K562 (cell line): ENCODE measurements around the gene MRGPRF. TPM values are rescaled to one million over a fixed set of nuclear protein-coding genes. Genes with fewer than 3 reads are reported as not detected.

Source experiments
- BCOR ChIP-seq: fragments of 450-650 bp; IDR thresholded peaks from 2 replicates; pipeline ENCODE4 v1.6.1; 2016
- BMI1 ChIP-seq: fragments of 150-350 bp; IDR thresholded peaks from 2 replicates; pipeline ENCODE4 v1.6.1; 2014; ENCODE audit warnings: low read length
- EGR1 ChIP-seq: fragments of 450-650 bp; conservative IDR thresholded peaks from 2 replicates; pipeline ENCODE4 v1.6.1; 2017; ENCODE audit warnings: mild to moderate bottlenecking
- FOXA1 ChIP-seq: fragments of 450-650 bp; IDR thresholded peaks from 2 replicates; pipeline ENCODE4 v1.6.1; 2016; ENCODE audit warnings: mild to moderate bottlenecking, borderline replicate concordance
- GABPB2 ChIP-seq: fragments of 250-450 bp; sonication (Bioruptor Pico); conservative IDR thresholded peaks from 2 replicates; pipeline ENCODE4 v1.5.1; 2021; ENCODE audit warnings: mild to moderate bottlenecking
- HNRNPH1 ChIP-seq: fragments of 200-400 bp; formaldehyde crosslinking; optimal IDR thresholded peaks from 2 replicates; pipeline ENCODE3; 2017; ENCODE audit warnings: low read depth, mild to moderate bottlenecking, low read length, moderate library complexity
- MAZ ChIP-seq, 2 experiments: fragments of 450-650 bp in 1 of 2; sonication (generic) in 1 of 2; formaldehyde crosslinking; IDR thresholded peaks in 1 of 2; conservative IDR thresholded peaks in 1 of 2; 2 replicates each; pipeline versions ENCODE4 v1.4.0 to v1.5.0; 2020; ENCODE audit warnings: mild to moderate bottlenecking in 1 of 2, missing genetic modification reagents in 1 of 2
- MXI1 ChIP-seq: IDR thresholded peaks from 2 replicates; pipeline ENCODE4 v1.6.1; 2011; ENCODE audit warnings: low read depth, mild to moderate bottlenecking, improper control_type of control experiment, low read length
- OTX1 ChIP-seq: fragments of 450-650 bp; formaldehyde crosslinking; IDR thresholded peaks from 2 replicates; pipeline ENCODE4 v1.4.0; 2022; ENCODE audit warnings: mild to moderate bottlenecking
- PPARD ChIP-seq: fragments of 250-450 bp; sonication (Bioruptor Pico); IDR thresholded peaks from 2 replicates; pipeline ENCODE4 v1.8.0; 2022; ENCODE audit warnings: inconsistent platforms, mild to moderate bottlenecking, moderate library complexity
- RREB1 ChIP-seq: fragments of 250-450 bp; sonication (Bioruptor Pico); IDR thresholded peaks from 2 replicates; pipeline ENCODE4 v1.4.0; 2020
- SMARCA5 ChIP-seq: fragments of 450-650 bp; IDR thresholded peaks from 2 replicates; pipeline ENCODE4 v1.6.1; 2016
- SMARCE1 ChIP-seq: fragments of 450-650 bp; IDR thresholded peaks from 2 replicates; pipeline ENCODE4 v1.7.1; 2016; ENCODE audit warnings: mild to moderate bottlenecking
- SNRNP70 ChIP-seq: fragments of 200-400 bp; formaldehyde crosslinking; optimal IDR thresholded peaks from 2 replicates; pipeline ENCODE3; 2017; ENCODE audit warnings: low read depth, low read length
- STAT5A ChIP-seq: IDR thresholded peaks from 2 replicates; pipeline ENCODE4 v1.6.1; 2012; ENCODE audit warnings: low read length, inconsistent platforms, borderline replicate concordance
- THRA ChIP-seq: fragments of 450-650 bp; IDR thresholded peaks from 2 replicates; pipeline ENCODE4 v1.6.1; 2017; ENCODE audit warnings: mild to moderate bottlenecking, moderate library complexity
- ZBTB11 ChIP-seq, 3 experiments: fragments of 200-800 bp in 1 of 3; fragments of 250-450 bp in 1 of 3; fragments of 450-650 bp in 1 of 3; sonication (Bioruptor Pico) in 1 of 3; sonication (Bioruptor generic) in 1 of 3; formaldehyde crosslinking in 1 of 3; IDR thresholded peaks; 2 replicates each; pipeline versions ENCODE4 v1.6.1 to v1.8.0; 2016 to 2022; ENCODE audit warnings: mild to moderate bottlenecking in 2 of 3, missing genetic modification characterization in 2 of 3, missing compliant biosample characterization in 1 of 3, moderate library complexity in 1 of 3
- ZKSCAN3 ChIP-seq: fragments of 250-450 bp; sonication (Bioruptor Pico); IDR thresholded peaks from 2 replicates; pipeline ENCODE4 v1.4.0; 2020
- ZNF324 ChIP-seq: fragments of 250-450 bp; sonication (Bioruptor Pico); IDR thresholded peaks from 2 replicates; pipeline ENCODE4 v1.4.0; 2020; ENCODE audit warnings: mild to moderate bottlenecking
- ZNF561 ChIP-seq: fragments of 450-650 bp; formaldehyde crosslinking; conservative IDR thresholded peaks from 2 replicates; pipeline ENCODE4 v1.4.0; 2020; ENCODE audit warnings: mild to moderate bottlenecking, moderate library complexity
- polyA plus RNA-seq, 8 experiments: library from polyadenylated mRNA; depleted of rRNA in 4 of 8; stranded (reverse) in 5 of 8; unstranded in 3 of 8; fragments of >200 nt; fragmentation: Nextera tagmentation in 2 of 8; fragmentation: Illumina TruSeq in 1 of 8; extraction: Ambion mirVana in 2 of 8; extraction: Trizol in 1 of 8; gene quantifications; 2 replicates each; pipeline versions ENCODE4 v1.2.1 to v1.2.3, GENCODE V29; 2011 to 2014; ENCODE audit warnings: inconsistent platforms in 1 of 8, missing spikeins in 1 of 8
- total RNA-seq, 7 experiments: library from RNA; depleted of rRNA in 6 of 7; stranded (reverse); fragments of >200 nt in 6 of 7; fragmentation: Illumina TruSeq in 2 of 7; extraction: Trizol in 2 of 7; gene quantifications; 2 replicates each; pipeline versions ENCODE4 v1.2.1 to v1.2.3, GENCODE V29; 2011 to 2021; ENCODE audit warnings: low replicate concordance in 1 of 7

The MRGPRF gene
- total and polyA plus RNA-seq, 9 of the 15 experiments (the other 6 are each of a cell fraction or from before 2014, with no cell fraction given), result not detected

GRCh38 chr11:69010964-69011623 is 2.0 kb downstream of the MRGPRF start (continued):
- TF ChIP-seq SMARCE1 (no peak), MXI1 (no peak), PPARD (CRISPR knock-in tag) (no peak), ZBTB11 (CRISPR knock-in tag; IDR thresholded peaks at IDR 0.05) (no peak), ZKSCAN3 (CRISPR knock-in tag) (no peak), BCOR (no peak), EGR1 (peak; percentile 44), BMI1 (no peak), ZNF324 (CRISPR knock-in tag) (no peak), ZNF561 (no peak), SMARCA5 (no peak), SNRNP70 (no peak), GABPB2 (no peak), HNRNPH1 (no peak), RREB1 (CRISPR knock-in tag) (no peak), MAZ (CRISPR knock-in tag; conservative IDR thresholded peaks at IDR 0.05 in 1 of 2, IDR thresholded peaks at IDR 0.05 in 1 of 2) (peak in 1 of 2 experiments; percentile 30; a peak in 2 of 4 replicates), STAT5A (no peak), THRA (no peak), FOXA1 (no peak), OTX1 (no peak)
